A673 (cell line): ENCODE measurements around the gene KANSL1. TPM values are rescaled to one million over a fixed set of nuclear protein-coding genes. Genes with fewer than 3 reads are reported as not detected.

ENCODE experiments used
- BruUV-seq: library from RNA; stranded (reverse); fragments of 400-500 nt; replicated peaks from 2 replicates; lab custom pipeline; 2021; lab: Mats Ljungman, UMichigan
- CTCF ChIA-PET: fragments of 300-600 bp; sonication (Branson Sonifier 250); formaldehyde crosslinking; loops from one replicate; lab custom pipeline; 2022; ENCODE audit warnings: antibody characterized with exemption; lab: Charles Lee
- POLR2A ChIA-PET: fragments of 300-600 bp; sonication (Branson Sonifier 250); formaldehyde crosslinking; loops from one replicate; lab custom pipeline; 2022; ENCODE audit warnings: antibody characterized with exemption; ENCODE audit not compliant: low non-redundant PET; lab: Charles Lee
- DNase-seq: peaks from one replicate; pipeline ENCODE4 v3.0.0-alpha.2; 2015; ENCODE audit warnings: low spot score
- H3K27ac ChIP-seq: fragments of 200-600 bp; sonication (generic); 2 replicates; pipeline ENCODE4 v1.5.1; 2016; ENCODE audit warnings: mixed run types, low read depth, mild to moderate bottlenecking, mixed read lengths, antibody characterized with exemption, low read length; ENCODE audit not compliant: poor library complexity, severe bottlenecking
- H3K27me3 ChIP-seq: fragments of 200-600 bp; sonication (generic); replicated peaks from 2 replicates; pipeline ENCODE4 v1.6.1; 2017; ENCODE audit warnings: mixed run types, low read depth, mild to moderate bottlenecking, mixed read lengths, antibody characterized with exemption, low read length; ENCODE audit not compliant: insufficient read depth, poor library complexity
- H3K36me3 ChIP-seq: fragments of 200-600 bp; sonication (generic); 2 replicates; pipeline ENCODE4 v1.6.1; 2016; ENCODE audit warnings: mixed run types, mild to moderate bottlenecking, mixed read lengths, antibody characterized with exemption, low read length; ENCODE audit not compliant: insufficient read depth, poor library complexity, severe bottlenecking
- H3K4me1 ChIP-seq: fragments of 200-600 bp; sonication (generic); 2 replicates; pipeline ENCODE4 v1.6.1; 2017; ENCODE audit warnings: mixed run types, mild to moderate bottlenecking, mixed read lengths, antibody characterized with exemption, low read length; ENCODE audit not compliant: insufficient read depth, poor library complexity, severe bottlenecking
- H3K4me3 ChIP-seq: fragments of 200-600 bp; sonication (generic); 2 replicates; pipeline ENCODE4 v1.5.1; 2016; ENCODE audit warnings: low read depth, mixed run types, mild to moderate bottlenecking, mixed read lengths, low read length; ENCODE audit not compliant: poor library complexity, severe bottlenecking
- H3K9me3 ChIP-seq: fragments of 200-600 bp; sonication (generic); 2 replicates; pipeline ENCODE4 v1.6.1; 2016; ENCODE audit warnings: mixed run types, low read depth, mild to moderate bottlenecking, mixed read lengths, antibody characterized with exemption, low read length; ENCODE audit not compliant: poor library complexity, severe bottlenecking
- CTCF ChIP-seq: fragments of 300-800, 200-600 bp; sonication (generic); conservative IDR thresholded peaks from 2 replicates; pipeline ENCODE4 v1.5.1; 2017; ENCODE audit warnings: low read depth, mild to moderate bottlenecking, antibody characterized with exemption, low read length, moderate library complexity, mixed read lengths
- EZH2 ChIP-seq: fragments of 200-600 bp; sonication (generic); IDR thresholded peaks from 2 replicates; pipeline ENCODE4 v1.6.1; 2017; ENCODE audit warnings: borderline replicate concordance, low read depth, mild to moderate bottlenecking, mixed read lengths, antibody characterized with exemption, low read length; ENCODE audit not compliant: poor library complexity, severe bottlenecking
- intact Hi-C: fragments of 100-400 bp; cut with micrococcal nuclease; formaldehyde crosslinking; loops from one replicate; pipeline ENCODE4 v1.10.0; 2022; ENCODE audit not compliant: unreplicated experiment
- total RNA-seq: library from RNA; stranded (reverse); gene quantifications from 2 replicates; pipeline ENCODE4 v1.2.3, GENCODE V29; 2021

KANSL1 gene
- total RNA-seq, 1 experiment from 2014 or later = 64.9 TPM

GRCh38 chr17:46013127-46013501 lies 180.1 kb downstream of the KANSL1 start:
- DNase-seq = no peak
- H3K4me3 ChIP-seq = no peak overlapping the region
- intact Hi-C loops = no loop called here
- CTCF ChIA-PET = no interaction called here
- no peaks in the 10 kb centered on the region for H3K36me3 ChIP-seq
- TF ChIP-seq CTCF = no peak
- no peak for TF ChIP-seq EZH2
- H3K27me3 ChIP-seq = no peaks in the 10 kb centered on the region
- POLR2A ChIA-PET = no interaction called here
- H3K4me1 ChIP-seq = peaks cover 11% of the 10 kb centered on the region
- BruUV-seq = no TSS peak
- peak overlapping the region; percentile 10 for H3K27ac ChIP-seq
- no peaks in the 10 kb centered on the region for H3K9me3 ChIP-seq

- H3K27ac ChIP-seq = no peak overlapping the region
- no peaks in the 10 kb centered on the region for H3K27me3 ChIP-seq
- no peak overlapping the region for H3K4me3 ChIP-seq
- TF ChIP-seq CTCF (no peak), EZH2 (no peak)
- H3K4me1 ChIP-seq = peaks cover 11% of the 10 kb centered on the region
- no peaks in the 10 kb centered on the region for H3K36me3 ChIP-seq
- intact Hi-C loops = no loop called here
- ChIA-PET CTCF (no interaction called here), POLR2A (no interaction called here)
- BruUV-seq = no TSS peak
- H3K9me3 ChIP-seq = no peaks in the 10 kb centered on the region
- DNase-seq = no peak
Observed at GRCh38 chr17:46012506-46013079, 180.6 kb downstream of the KANSL1 start.

GRCh38 chr17:46011711-46012505 lies 181.3 kb downstream of the KANSL1 start:
- Histone ChIP-seq H3K4me3 (no peak overlapping the region), H3K27ac (no peak overlapping the region), H3K27me3 (no peaks in the 10 kb centered on the region), H3K4me1 (peaks cover 11% of the 10 kb centered on the region), H3K9me3 (no peaks in the 10 kb centered on the region), H3K36me3 (no peaks in the 10 kb centered on the region)
- DNase-seq = no peak
- ChIA-PET POLR2A (no interaction called here), CTCF (no interaction called here)
- intact Hi-C loops = no loop called here
- no TSS peak for BruUV-seq
- TF ChIP-seq EZH2 = no peak
- TF ChIP-seq CTCF = no peak
